Naive thymus-derived CD4-positive, alpha-beta T cell (primary cell): ENCODE measurements around the gene OMD. TPM values are rescaled to one million over a fixed set of nuclear protein-coding genes. Genes with fewer than 3 reads are reported as not detected.

ENCODE experiments used
- ATAC-seq: fragments of 150-1000 bp; cut with Tn5 transposase; 2 replicates; pipeline ENCODE4 v1.10.0; 2021; ENCODE audit warnings: mild to moderate bottlenecking, moderate library complexity
- CTCF ChIA-PET: fragments of 350-600 bp; sonication (Branson Sonifier 250); formaldehyde crosslinking; loops from one replicate; lab custom pipeline; 2021; ENCODE audit warnings: antibody characterized with exemption; lab: Charles Lee
- POLR2A ChIA-PET: fragments of 350-600 bp; sonication (Branson Sonifier 250); formaldehyde crosslinking; loops from one replicate; lab custom pipeline; 2021; ENCODE audit warnings: antibody characterized with exemption, inconsistent platforms; lab: Charles Lee
- DNase-seq, 9 donors: peaks; one replicate each; pipeline versions ENCODE4 v3.0.0 to v3.0.0-alpha.2; 2020 to 2022; ENCODE audit warnings: mixed read lengths in 1 of 9
- H3K27ac ChIP-seq: one replicate; pipeline ENCODE4 v1.7.0; 2013; ENCODE audit warnings: mild to moderate bottlenecking, low read depth, low read length, moderate library complexity
- H3K27me3 ChIP-seq, 2 donors: one replicate each; pipeline ENCODE4 v1.7.0; 2013; ENCODE audit warnings: low read length in 2 of 2, mild to moderate bottlenecking in 2 of 2, moderate library complexity in 2 of 2; ENCODE audit not compliant: control insufficient read depth in 2 of 2, insufficient read depth in 2 of 2
- H3K36me3 ChIP-seq, 3 experiments: 1 replicate in 2 of 3; 2 replicates in 1 of 3; pipeline ENCODE4 v1.7.0; 2013; ENCODE audit warnings: low read length in 3 of 3, mild to moderate bottlenecking in 3 of 3, moderate library complexity in 1 of 3; ENCODE audit not compliant: insufficient read depth in 3 of 3, control insufficient read depth in 2 of 3
- H3K4me1 ChIP-seq, 2 donors: one replicate each; pipeline ENCODE4 v1.7.0; 2013; ENCODE audit warnings: low read length in 2 of 2, mild to moderate bottlenecking in 2 of 2, moderate library complexity in 1 of 2; ENCODE audit not compliant: control insufficient read depth in 2 of 2, insufficient read depth in 2 of 2
- H3K4me3 ChIP-seq: 2 replicates; pipeline ENCODE4 v1.7.0; 2013; ENCODE audit warnings: mild to moderate bottlenecking, low read length
- H3K9me3 ChIP-seq, 3 experiments: 1 replicate in 2 of 3; 2 replicates in 1 of 3; pipeline ENCODE4 v1.7.0; 2013; ENCODE audit warnings: low read length in 3 of 3; ENCODE audit not compliant: control insufficient read depth in 2 of 3
- H3K27ac Mint-ChIP-seq, 9 donors: one replicate each; pipeline ENCODE4 v1.8.0; 2020 to 2022; ENCODE audit warnings: mixed read lengths in 9 of 9, mild to moderate bottlenecking in 8 of 9, moderate library complexity in 5 of 9, inconsistent platforms in 2 of 9
- H3K27me3 Mint-ChIP-seq, 5 donors: one replicate each; pipeline ENCODE4 v1.8.0; 2021 to 2022; ENCODE audit warnings: mixed read lengths in 5 of 5, mild to moderate bottlenecking in 1 of 5
- H3K36me3 Mint-ChIP-seq, 5 donors: one replicate each; pipeline ENCODE4 v1.8.0; 2020 to 2022; ENCODE audit warnings: mixed read lengths in 5 of 5, mild to moderate bottlenecking in 3 of 5, inconsistent platforms in 1 of 5
- H3K4me1 Mint-ChIP-seq, 7 donors: one replicate each; pipeline ENCODE4 v1.8.0; 2020 to 2022; ENCODE audit warnings: mixed read lengths in 7 of 7, mild to moderate bottlenecking in 3 of 7, inconsistent platforms in 1 of 7
- H3K4me3 Mint-ChIP-seq, 10 donors: one replicate each; pipeline ENCODE4 v1.8.0; 2020 to 2022; ENCODE audit warnings: mild to moderate bottlenecking in 10 of 10, mixed read lengths in 10 of 10, moderate library complexity in 6 of 10, inconsistent platforms in 2 of 10
- H3K9me3 Mint-ChIP-seq, 11 donors: one replicate each; pipeline ENCODE4 v1.8.0; 2020 to 2022; ENCODE audit warnings: mixed read lengths in 11 of 11, mild to moderate bottlenecking in 4 of 11, inconsistent platforms in 1 of 11, moderate library complexity in 1 of 11
- intact Hi-C, 2 donors: fragments of 100-400 bp; cut with micrococcal nuclease; formaldehyde crosslinking; loops; one replicate each; pipeline ENCODE4 v1.15.1; 2023
- polyA plus RNA-seq, 2 donors: library from polyadenylated mRNA; unstranded; fragments of 300-500 nt; fragmentation: Illumina TruSeq; gene quantifications; one replicate each; pipeline ENCODE4 v1.2.3, GENCODE V29; 2021
- total RNA-seq, 6 experiments: library from RNA in 5 of 6; stranded (reverse) in 5 of 6; gene quantifications; 1 replicate in 5 of 6; 2 replicates in 1 of 6; pipeline ENCODE4 v1.2.3 and lab custom pipeline; 2021 to 2026

OMD gene
- total and polyA plus RNA-seq, 7 experiments from 2014 or later = not detected

- Histone ChIP-seq H3K27ac (no peak overlapping the region), H3K4me3 (no peak overlapping the region), H3K4me1 (peaks cover 0 to 3% of the 10 kb centered on the region in 2 donors), H3K27me3 (no peaks in the 10 kb centered on the region), H3K36me3 (no peaks in the 10 kb centered on the region), H3K9me3 (no peaks in the 10 kb centered on the region)
- ATAC-seq (no peak), DNase-seq (no peak)
- Mint-ChIP-seq H3K4me1 (peaks cover 8 to 25% (median 10%) of the 10 kb centered on the region in 7 donors), H3K27ac (no peak overlapping the region), H3K4me3 (no peak overlapping the region), H3K9me3 (peaks cover 0 to 16% (median 7%) of the 10 kb centered on the region in 11 donors), H3K36me3 (peaks cover 5 to 30% (median 18%) of the 10 kb centered on the region in 5 donors), H3K27me3 (no peaks in the 10 kb centered on the region)
- intact Hi-C loops = no loop called here
- CTCF ChIA-PET = no interaction called here
- POLR2A ChIA-PET = interaction anchor here (0.6 kb wide), 1 partner anchor 273 kb away, joined by 4 read pairs; no protein-coding TSS in a partner anchor
Observed at GRCh38 chr9:92380603-92381002, 43.7 kb downstream of the OMD start.

DNA sequence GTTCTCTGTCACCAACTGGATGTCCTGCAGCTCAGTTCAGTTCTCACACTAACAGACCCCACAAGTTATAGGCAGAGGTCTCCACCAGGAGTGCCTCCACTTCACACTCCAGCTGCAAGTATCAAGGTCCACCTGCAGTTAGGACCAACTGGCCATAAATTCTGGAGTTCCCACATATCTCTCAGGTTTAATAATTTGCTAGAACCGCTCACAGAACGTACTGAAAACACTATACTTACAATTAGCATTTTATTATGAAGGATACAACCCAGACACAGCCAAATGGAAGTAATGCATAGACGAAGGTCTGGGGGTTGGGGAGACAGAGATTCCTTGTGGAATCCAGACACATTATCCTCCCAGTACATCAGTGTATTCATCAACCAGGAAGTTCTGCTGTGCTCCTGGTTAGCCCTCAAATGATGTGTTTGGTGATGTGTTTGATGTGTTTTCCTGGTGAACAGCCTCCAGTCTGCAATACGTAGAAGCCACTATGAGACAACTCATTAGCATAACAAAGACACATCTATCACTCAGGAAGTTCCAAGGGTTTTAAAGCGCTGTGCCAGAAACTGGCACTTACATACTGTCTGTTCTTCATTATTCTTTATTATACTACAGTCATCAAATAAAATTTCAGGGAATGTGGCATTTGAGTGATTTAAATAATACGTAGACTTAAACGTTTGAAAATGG is 45.3 kb downstream of the OMD start:
- Histone ChIP-seq H3K4me3 (no peak overlapping the region), H3K9me3 (peaks cover 0 to 4% (median 0%) of the 10 kb centered on the region in 3 experiments), H3K4me1 (peaks cover 0 to 3% of the 10 kb centered on the region in 2 donors), H3K27me3 (no peaks in the 10 kb centered on the region), H3K27ac (no peak overlapping the region), H3K36me3 (no peaks in the 10 kb centered on the region)
- Mint-ChIP-seq H3K27me3 (no peaks in the 10 kb centered on the region), H3K4me3 (peak overlapping the region in 2 of 10 donors; percentile 2 to 39), H3K36me3 (peaks cover 5 to 41% (median 24%) of the 10 kb centered on the region in 5 donors), H3K9me3 (peaks cover 0 to 31% (median 15%) of the 10 kb centered on the region in 11 donors), H3K4me1 (peaks cover 8 to 25% (median 10%) of the 10 kb centered on the region in 7 donors), H3K27ac (peak overlapping the region in 3 of 9 donors; percentile 4 to 66 (median 36))
- ATAC-seq (peak; percentile 56), DNase-seq (peak in 2 of 9 donors; percentile 1 to 6)
- ChIA-PET POLR2A (no interaction called here), CTCF (no interaction called here)
- intact Hi-C loops = no loop called here

- Mint-ChIP-seq H3K9me3 (peaks cover 0 to 42% (median 18%) of the 10 kb centered on the region in 11 donors), H3K36me3 (peaks cover 5 to 47% (median 25%) of the 10 kb centered on the region in 5 donors), H3K4me1 (peaks cover 8 to 25% (median 10%) of the 10 kb centered on the region in 7 donors), H3K27me3 (no peaks in the 10 kb centered on the region), H3K4me3 (peak overlapping the region in 1 of 10 donors; percentile 8), H3K27ac (peak overlapping the region in 2 of 9 donors; percentile 12 to 50)
- ChIA-PET CTCF (no interaction called here), POLR2A (no interaction called here)
- H3K27me3 ChIP-seq = no peaks in the 10 kb centered on the region
- no peak overlapping the region for H3K27ac ChIP-seq
- no peak overlapping the region for H3K4me3 ChIP-seq
- DNase-seq (no peak), ATAC-seq (no peak)
- H3K9me3 ChIP-seq = peaks cover 0 to 4% (median 0%) of the 10 kb centered on the region in 3 experiments
- H3K36me3 ChIP-seq = no peaks in the 10 kb centered on the region
- intact Hi-C loops = no loop called here
- H3K4me1 ChIP-seq = peaks cover 0 to 3% of the 10 kb centered on the region in 2 donors
Observed at GRCh38 chr9:92377876-92378275, 46.4 kb downstream of the OMD start.

GRCh38 chr9:92373167-92373566 is 51.1 kb downstream of the OMD start:
- Histone ChIP-seq H3K27me3 (no peaks in the 10 kb centered on the region), H3K4me3 (no peak overlapping the region), H3K36me3 (no peaks in the 10 kb centered on the region), H3K9me3 (peaks cover 0 to 10% (median 0%) of the 10 kb centered on the region in 3 experiments), H3K4me1 (no peaks in the 10 kb centered on the region), H3K27ac (no peak overlapping the region)
- DNase-seq (no peak), ATAC-seq (no peak)
- CTCF ChIA-PET = interaction anchor here (0.7 kb wide), 1 partner anchor 10 kb away, joined by 3 read pairs; no protein-coding TSS in a partner anchor
- no peaks in the 10 kb centered on the region for H3K27me3 Mint-ChIP-seq
- H3K36me3 Mint-ChIP-seq = peaks cover 10 to 50% (median 34%) of the 10 kb centered on the region in 5 donors
- no peak overlapping the region for H3K4me3 Mint-ChIP-seq
- H3K9me3 Mint-ChIP-seq = peaks cover 0 to 51% (median 27%) of the 10 kb centered on the region in 11 donors
- H3K4me1 Mint-ChIP-seq = peaks cover 0 to 8% (median 0%) of the 10 kb centered on the region in 7 donors
- POLR2A ChIA-PET = no interaction called here
- H3K27ac Mint-ChIP-seq = no peak overlapping the region
- intact Hi-C loops = no loop called here

DNA sequence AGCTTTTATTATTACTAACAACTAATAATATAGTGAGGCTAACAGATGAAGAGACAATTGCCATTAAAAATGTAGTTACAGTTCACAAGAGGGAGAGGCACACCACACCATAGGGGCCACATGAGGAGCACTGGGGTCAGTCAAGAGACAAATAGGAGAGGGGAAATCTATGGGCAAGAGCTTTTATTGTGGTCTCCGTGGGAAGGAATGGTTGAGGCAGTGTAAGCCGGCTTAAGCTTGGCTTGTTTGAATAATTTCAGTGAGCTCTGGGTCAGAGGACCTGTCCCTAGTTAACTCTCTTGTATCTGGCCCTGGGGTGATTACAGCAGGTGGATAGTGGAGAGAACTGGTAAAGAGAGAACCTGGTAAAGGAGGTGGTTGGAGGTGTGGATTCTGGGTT is 55.2 kb downstream of the OMD start:
- ATAC-seq (no peak), DNase-seq (no peak)
- H3K36me3 ChIP-seq = no peaks in the 10 kb centered on the region
- peaks cover 0 to 7% (median 0%) of the 10 kb centered on the region in 3 experiments for H3K9me3 ChIP-seq
- H3K4me3 ChIP-seq = no peak overlapping the region
- Mint-ChIP-seq H3K36me3 (peaks cover 6 to 31% (median 20%) of the 10 kb centered on the region in 5 donors), H3K27me3 (no peaks in the 10 kb centered on the region), H3K27ac (no peak overlapping the region), H3K9me3 (peaks cover 0 to 28% (median 15%) of the 10 kb centered on the region in 11 donors), H3K4me1 (no peaks in the 10 kb centered on the region), H3K4me3 (no peak overlapping the region)
- no peaks in the 10 kb centered on the region for H3K4me1 ChIP-seq
- CTCF ChIA-PET = no interaction called here
- POLR2A ChIA-PET = no interaction called here
- no peak overlapping the region for H3K27ac ChIP-seq
- no peaks in the 10 kb centered on the region for H3K27me3 ChIP-seq
- intact Hi-C loops = no loop called here

Other genes with a start within 250 kb of the OMD start
- 100 to 1,000 TPM in 2 of 5 experiments, 10 to 100 TPM in 3; 52.4 to 145 (median 97.7) TPM for gene IARS1, start 130.8 kb downstream of the OMD start, total RNA-seq
- gene IARS1, start 130.8 kb downstream of the OMD start, polyA plus RNA-seq = 10 to 100 TPM; 48.5 to 63.7 TPM
- 100 to 1,000 TPM in 2 of 5 experiments, 10 to 100 TPM in 3; 42.8 to 115 (median 67.2) TPM for gene NOL8, start 99.1 kb downstream of the OMD start, total RNA-seq
- gene NOL8, start 99.1 kb downstream of the OMD start, polyA plus RNA-seq = 10 to 100 TPM; 25.4 to 35.8 TPM
- gene CENPP, start 98.5 kb downstream of the OMD start, total RNA-seq = 10 to 100 TPM in 1 of 5 experiments, 1 to 10 TPM in 4; 2.5 to 24.3 (median 4.1) TPM
- 1 to 10 TPM; 1.2 to 3.5 TPM for gene CENPP, start 98.5 kb downstream of the OMD start, polyA plus RNA-seq
- gene OGN, start 19.9 kb downstream of the OMD start, total RNA-seq = under 1 TPM in 2 of 5 experiments, not detected in 3; 0.22 to 0.27 TPM
- gene OGN, start 19.9 kb downstream of the OMD start, polyA plus RNA-seq = under 1 TPM; 0.10 to 0.18 TPM
- not detected for gene ASPN, start 58.0 kb upstream of the OMD start, total RNA-seq
- gene ASPN, start 58.0 kb upstream of the OMD start, polyA plus RNA-seq = not detected
- gene ECM2, start 111.5 kb upstream of the OMD start, total RNA-seq = not detected
- not detected for gene ECM2, start 111.5 kb upstream of the OMD start, polyA plus RNA-seq
- 10 to 100 TPM in 1 of 5 experiments, 1 to 10 TPM in 4; 5.9 to 12.8 (median 7.4) TPM for gene IPPK, start 245.7 kb upstream of the OMD start, total RNA-seq
- 1 to 10 TPM; 2.8 to 9.8 TPM for gene IPPK, start 245.7 kb upstream of the OMD start, polyA plus RNA-seq